K562 (cell line): ENCODE measurements around the gene PPTC7. TPM values are rescaled to one million over a fixed set of nuclear protein-coding genes. Genes with fewer than 3 reads are reported as not detected.

Experiments used
- ATAC-seq: fragments of 200-7000 bp; cut with Tn5 transposase; 3 replicates; pipeline ENCODE4 v1.9.1; 2020; ENCODE audit warnings: moderate library complexity
- BruUV-seq: library from RNA; stranded (reverse); fragments of 400-500 nt; replicated peaks from 2 replicates; lab custom pipeline; 2021; lab: Mats Ljungman, UMichigan
- CTCF ChIA-PET: fragments of 300-600 bp; formaldehyde crosslinking; extraction: SDS; loops from one replicate; lab custom pipeline; 2021; ENCODE audit warnings: low intra/inter-chr PET ratio; lab: Yijun Ruan, JAX
- POLR2A ChIA-PET: fragments of 300-600, 350-650 bp; sonication (Branson Sonifier 250); formaldehyde crosslinking; extraction: SDS; loops from one replicate; lab custom pipeline; 2021; ENCODE audit warnings: antibody characterized with exemption, inconsistent platforms; lab: Yijun Ruan, JAX
- DNase-seq, 4 experiments: peaks; one replicate each; pipeline versions ENCODE4 v3.0.0 to v3.0.0-alpha.2; 2011 to 2018; ENCODE audit warnings: low spot score in 3 of 4, mixed read lengths in 3 of 4; ENCODE audit errors: extremely low read depth in 1 of 4
- FAIRE-seq: peaks from 2 replicates; lab custom pipeline; 2011; peaks lifted over from hg19 to GRCh38; lab: Jason Lieb, UNC
- H2AFZ ChIP-seq: 2 replicates; pipeline ENCODE4 v1.6.0; 2011; ENCODE audit warnings: low read depth, low read length, control low read depth, inconsistent platforms
- H3K27ac ChIP-seq: fragments of 200-600 bp; 3 replicates; pipeline ENCODE4 v1.8.0; 2011; ENCODE audit warnings: low read depth, mild to moderate bottlenecking, control low read depth, inconsistent platforms, low read length, moderate library complexity, mixed read lengths; ENCODE audit errors: extremely low read depth
- H3K27me3 ChIP-seq, 2 experiments: fragments of 300-600 bp in 1 of 2; 2 replicates in 1 of 2; 3 replicates in 1 of 2; pipeline versions ENCODE4 v1.6.0 to v1.8.0; 2011; ENCODE audit warnings: inconsistent platforms in 2 of 2, low read length in 2 of 2, mild to moderate bottlenecking in 1 of 2, mixed read lengths in 1 of 2, moderate library complexity in 1 of 2; ENCODE audit not compliant: control insufficient read depth in 2 of 2, insufficient read depth in 2 of 2
- H3K36me3 ChIP-seq: fragments of 300-600 bp; 3 replicates; pipeline ENCODE4 v1.8.0; 2011; ENCODE audit warnings: mild to moderate bottlenecking, low read length, inconsistent platforms; ENCODE audit not compliant: control insufficient read depth, insufficient read depth
- H3K4me1 ChIP-seq, 2 experiments: fragments of 200-600 bp in 1 of 2; replicated peaks in 1 of 2; 2 replicates in 1 of 2; 3 replicates in 1 of 2; pipeline versions ENCODE4 v1.5.1 to v1.8.0; 2011; ENCODE audit warnings: inconsistent platforms in 2 of 2, low read length in 2 of 2, mild to moderate bottlenecking in 1 of 2, mixed read lengths in 1 of 2, moderate library complexity in 1 of 2; ENCODE audit not compliant: control insufficient read depth in 2 of 2, insufficient read depth in 2 of 2
- H3K4me2 ChIP-seq: 2 replicates; pipeline ENCODE4 v1.6.1; 2011; ENCODE audit warnings: low read length, control low read depth, inconsistent platforms, mixed read lengths; ENCODE audit not compliant: insufficient read depth
- H3K4me3 ChIP-seq: fragments of 200-600 bp; sonication (generic), shearing (Covaris generic); 2 replicates; pipeline ENCODE4 v1.5.1; 2016; ENCODE audit warnings: control low read depth, inconsistent platforms
- H3K79me2 ChIP-seq: fragments of 200-600 bp; 3 replicates; pipeline ENCODE4 v1.8.0; 2011; ENCODE audit warnings: low read length, inconsistent platforms; ENCODE audit not compliant: control insufficient read depth, insufficient read depth
- H3K9ac ChIP-seq, 2 experiments: 2 replicates each; pipeline versions ENCODE4 v1.6.0 to v1.6.1; 2011; ENCODE audit warnings: low read depth in 2 of 2, low read length in 2 of 2, control low read depth in 1 of 2, inconsistent platforms in 1 of 2, mild to moderate bottlenecking in 1 of 2, mixed read lengths in 1 of 2; ENCODE audit not compliant: insufficient read depth in 1 of 2
- H3K9me1 ChIP-seq: one replicate; pipeline ENCODE4 v1.6.0; 2011; ENCODE audit warnings: inconsistent platforms, mild to moderate bottlenecking, low read length, moderate library complexity; ENCODE audit not compliant: control insufficient read depth, insufficient read depth
- H3K9me3 ChIP-seq: replicated peaks from 2 replicates; pipeline ENCODE4 v1.5.1; 2011; ENCODE audit warnings: low read depth, low read length, inconsistent platforms; ENCODE audit not compliant: control insufficient read depth, insufficient read depth
- H4K20me1 ChIP-seq: replicated peaks from 2 replicates; pipeline ENCODE4 v1.6.1; 2011; ENCODE audit warnings: low read length, inconsistent platforms, mixed read lengths; ENCODE audit not compliant: control insufficient read depth, insufficient read depth
- CHD2 ChIP-seq: IDR thresholded peaks from 2 replicates; pipeline ENCODE4 v1.6.1; 2011; ENCODE audit warnings: low read depth, low read length
- EP400 ChIP-seq: fragments of 450-650 bp; IDR thresholded peaks from 2 replicates; pipeline ENCODE4 v1.6.1; 2017; ENCODE audit warnings: antibody characterized with exemption, mild to moderate bottlenecking, moderate library complexity
- FOXA1 ChIP-seq: fragments of 450-650 bp; IDR thresholded peaks from 2 replicates; pipeline ENCODE4 v1.6.1; 2016; ENCODE audit warnings: mild to moderate bottlenecking, borderline replicate concordance
- NFIC ChIP-seq: fragments of 450-650 bp; IDR thresholded peaks from 2 replicates; pipeline ENCODE4 v1.6.1; 2017; ENCODE audit warnings: mild to moderate bottlenecking, inconsistent platforms
- NFIX ChIP-seq: fragments of 250-450 bp; sonication (Bioruptor Pico); IDR thresholded peaks from 2 replicates; pipeline ENCODE4 v1.4.0; 2020; ENCODE audit warnings: low read depth, mild to moderate bottlenecking, moderate library complexity
- NFXL1 ChIP-seq: fragments of 450-650 bp; formaldehyde crosslinking; IDR thresholded peaks from 2 replicates; pipeline ENCODE4 v1.4.0; 2021; ENCODE audit warnings: mild to moderate bottlenecking
- NR1H2 ChIP-seq: sonication (generic); formaldehyde crosslinking; IDR thresholded peaks from 2 replicates; pipeline ENCODE4 v1.4.0; 2020; ENCODE audit warnings: mild to moderate bottlenecking, missing genetic modification reagents
- RBM25 ChIP-seq: fragments of 200-400 bp; formaldehyde crosslinking; IDR thresholded peaks from 2 replicates; pipeline ENCODE4 v1.6.1; 2018; ENCODE audit warnings: low read length, low read depth, moderate library complexity; ENCODE audit not compliant: severe bottlenecking
- SETDB1 ChIP-seq: IDR thresholded peaks from one replicate; pipeline ENCODE4 v1.6.1; 2012; ENCODE audit warnings: low read length, control low read depth, inconsistent platforms
- SIN3B ChIP-seq: fragments of 450-650 bp; IDR thresholded peaks from 2 replicates; pipeline ENCODE4 v1.6.1; 2017; ENCODE audit warnings: low read depth, mild to moderate bottlenecking, moderate library complexity
- SLC30A9 ChIP-seq: fragments of 250-450 bp; sonication (Bioruptor Pico); IDR thresholded peaks from 2 replicates; pipeline ENCODE4 v1.8.0; 2022; ENCODE audit warnings: mild to moderate bottlenecking, moderate library complexity
- SMAD1 ChIP-seq: fragments of 150-350 bp; IDR thresholded peaks from 2 replicates; pipeline ENCODE4 v1.6.1; 2014; ENCODE audit warnings: low read length, low read depth; ENCODE audit not compliant: partially characterized antibody
- SMC3 ChIP-seq: conservative IDR thresholded peaks from 2 replicates; pipeline ENCODE4 v1.6.1; 2011; ENCODE audit warnings: low read depth, low read length, improper control_type of control experiment; ENCODE audit not compliant: insufficient read depth
- SREBF1 ChIP-seq: fragments of 150-350 bp; IDR thresholded peaks from 2 replicates; pipeline ENCODE4 v1.6.1; 2014; ENCODE audit warnings: antibody characterized with exemption, low read depth, low read length, borderline replicate concordance
- TOE1 ChIP-seq, 2 experiments: fragments of 450-650 bp in 1 of 2; sonication (generic) in 1 of 2; formaldehyde crosslinking in 1 of 2; IDR thresholded peaks; 2 replicates each; pipeline versions ENCODE4 v1.7.1 to v1.8.0; 2016 to 2022; ENCODE audit warnings: borderline replicate concordance in 2 of 2, mild to moderate bottlenecking in 2 of 2, antibody characterized with exemption in 1 of 2, inconsistent platforms in 1 of 2, low read depth in 1 of 2, missing genetic modification reagents in 1 of 2, moderate library complexity in 1 of 2
- TRIM28 ChIP-seq: fragments of 450-650 bp; IDR thresholded peaks from 2 replicates; pipeline ENCODE4 v1.6.1; 2017
- YBX1 ChIP-seq: fragments of 450-650 bp; IDR thresholded peaks from 2 replicates; pipeline ENCODE4 v1.7.1; 2016; ENCODE audit warnings: mild to moderate bottlenecking
- ZNF445 ChIP-seq: fragments of 250-450 bp; sonication (Bioruptor Pico); IDR thresholded peaks from 2 replicates; pipeline ENCODE4 v1.4.0; 2020; ENCODE audit warnings: low read depth, mild to moderate bottlenecking, moderate library complexity
- ZNF561 ChIP-seq: fragments of 450-650 bp; formaldehyde crosslinking; conservative IDR thresholded peaks from 2 replicates; pipeline ENCODE4 v1.4.0; 2020; ENCODE audit warnings: mild to moderate bottlenecking, moderate library complexity
- ZSCAN32 ChIP-seq: fragments of 450-650 bp; formaldehyde crosslinking; IDR thresholded peaks from 2 replicates; pipeline ENCODE4 v1.4.0; 2020; ENCODE audit warnings: mild to moderate bottlenecking, moderate library complexity
- WGBS: fragments of 100-300 bp; shearing (Covaris generic); methylation state at CpG from one replicate; pipeline ENCODE4 v1.1.6; 2016; ENCODE audit warnings: low coverage, mixed read lengths; ENCODE audit not compliant: insufficient coverage; ENCODE audit errors: missing lambda C conversion rate; 5-methylcytosine and 5-hydroxymethylcytosine counted together
- in situ Hi-C: fragments of 300-500 bp; cut with MboI; formaldehyde crosslinking; loops from 4 replicates; pipeline ENCODE4 v1.15.0; 2018; ENCODE audit warnings: inconsistent platforms, mixed read lengths
- intact Hi-C: fragments of 100-400 bp; cut with micrococcal nuclease; formaldehyde crosslinking; loops from 2 replicates; pipeline ENCODE4 v1.14.2; 2022
- polyA plus RNA-seq, 8 experiments: library from polyadenylated mRNA; depleted of rRNA in 4 of 8; stranded (reverse) in 5 of 8; unstranded in 3 of 8; fragments of >200 nt; fragmentation: Nextera tagmentation in 2 of 8; fragmentation: Illumina TruSeq in 1 of 8; extraction: Ambion mirVana in 2 of 8; extraction: Trizol in 1 of 8; gene quantifications; 2 replicates each; pipeline versions ENCODE4 v1.2.1 to v1.2.3, GENCODE V29; 2011 to 2014; ENCODE audit warnings: inconsistent platforms in 1 of 8, missing spikeins in 1 of 8
- total RNA-seq, 7 experiments: library from RNA; depleted of rRNA in 6 of 7; stranded (reverse); fragments of >200 nt in 6 of 7; fragmentation: Illumina TruSeq in 2 of 7; extraction: Trizol in 2 of 7; gene quantifications; 2 replicates each; pipeline versions ENCODE4 v1.2.1 to v1.2.3, GENCODE V29; 2011 to 2021; ENCODE audit warnings: low replicate concordance in 1 of 7
- TF ChIP-seq, protein P1 (sequence below): fragments of 250-450 bp; sonication (Bioruptor Pico); IDR thresholded peaks from 2 replicates; pipeline ENCODE4 v1.4.0; 2020; ENCODE audit warnings: mild to moderate bottlenecking, moderate library complexity

The PPTC7 gene
- total and polyA plus RNA-seq, 9 of the 15 experiments (the other 6 are each of a cell fraction or from before 2014, with no cell fraction given): 2.6 to 23.1 (median 11.9) TPM

DNA sequence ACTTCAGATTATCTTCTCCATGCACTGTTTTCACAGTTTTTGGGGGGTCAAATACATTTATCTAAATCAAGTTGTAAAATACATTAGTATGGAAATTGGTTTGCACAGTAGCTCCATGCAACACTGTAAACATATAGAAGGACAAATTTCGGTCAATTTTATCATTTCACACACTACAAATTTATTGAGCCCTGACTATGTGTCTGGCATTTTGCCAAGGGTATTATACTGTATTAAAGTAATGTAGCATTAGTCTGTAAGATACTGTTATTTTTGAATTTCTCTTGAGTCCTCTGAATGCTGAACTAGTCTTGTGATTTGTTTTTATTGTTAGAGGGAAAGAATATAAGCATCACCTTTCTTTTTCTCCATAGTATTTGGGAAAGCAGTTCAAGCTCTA, 79.7 kb downstream of the PPTC7 start:
- 24% methylated on average over 1 of the region's 1 CpG for WGBS
- Histone ChIP-seq H3K4me3 (no peak overlapping the region), H3K27ac (no peak overlapping the region), H3K36me3 (peaks cover 18% of the 10 kb centered on the region; the same call in 2 of the 3 replicates), H2AFZ (0 out of 2 replicates have a peak overlapping the region, but pooled peaks have one; percentile 98), H3K27me3 (no peaks in the 10 kb centered on the region), H3K9me3 (no peaks in the 10 kb centered on the region; the same call in 1 of the 2 replicates), H3K9me1 (no peaks in the 10 kb centered on the region), H4K20me1 (no peaks in the 10 kb centered on the region), H3K4me1 (peaks cover 13 to 21% of the 10 kb centered on the region in 2 experiments), H3K79me2 (peaks cover 39% of the 10 kb centered on the region), H3K4me2 (no peak overlapping the region), H3K9ac (no peak overlapping the region)
- ChIA-PET POLR2A (interaction anchor here (0.8 to 1.2 kb wide), 2 partner anchors 34 to 59 kb away, joined by 3 read pairs; no protein-coding TSS in a partner anchor), CTCF (no interaction called here)
- intact Hi-C loops (no loop called here), in situ Hi-C loops (no loop called here)
- TF ChIP-seq, protein P1, sequence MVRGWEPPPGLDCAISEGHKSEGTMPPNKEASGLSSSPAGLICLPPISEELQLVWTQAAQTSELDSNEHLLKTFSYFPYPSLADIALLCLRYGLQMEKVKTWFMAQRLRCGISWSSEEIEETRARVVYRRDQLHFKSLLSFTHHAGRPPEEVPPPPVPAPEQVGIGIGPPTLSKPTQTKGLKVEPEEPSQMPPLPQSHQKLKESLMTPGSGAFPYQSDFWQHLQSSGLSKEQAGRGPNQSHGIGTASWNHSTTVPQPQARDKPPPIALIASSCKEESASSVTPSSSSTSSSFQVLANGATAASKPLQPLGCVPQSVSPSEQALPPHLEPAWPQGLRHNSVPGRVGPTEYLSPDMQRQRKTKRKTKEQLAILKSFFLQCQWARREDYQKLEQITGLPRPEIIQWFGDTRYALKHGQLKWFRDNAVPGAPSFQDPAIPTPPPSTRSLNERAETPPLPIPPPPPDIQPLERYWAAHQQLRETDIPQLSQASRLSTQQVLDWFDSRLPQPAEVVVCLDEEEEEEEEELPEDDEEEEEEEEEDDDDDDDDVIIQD (CRISPR knock-in tag): no peak
- TF ChIP-seq CHD2 (no peak), ZNF561 (no peak), TRIM28 (no peak), ZNF445 (CRISPR knock-in tag) (no peak), RBM25 (no peak), NFXL1 (CRISPR knock-in tag) (no peak), SIN3B (no peak), TOE1 (IDR thresholded peaks at IDR 0.05; ENCODE audit: borderline replicate concordance) (no peak), TOE1 (CRISPR knock-in tag; IDR thresholded peaks at IDR 0.05; ENCODE audit: borderline replicate concordance, low read depth) (no peak), NFIX (peak; percentile 88), EP400 (no peak), SLC30A9 (CRISPR knock-in tag) (no peak), SREBF1 (no peak), FOXA1 (no peak), NFIC (peak; percentile 96), SMAD1 (peak; percentile 32), SETDB1 (no peak), YBX1 (no peak), NR1H2 (CRISPR knock-in tag) (no peak), ZSCAN32 (CRISPR knock-in tag) (no peak), SMC3 (no peak)
- DNase-seq: no peak
- FAIRE-seq: no peak
- no peak for ATAC-seq
- no TSS peak for BruUV-seq
